Spinal cord (tissue), 10 donors: ENCODE measurements around the gene ALOX15B. TPM values are rescaled to one million over a fixed set of nuclear protein-coding genes. Genes with fewer than 3 reads are reported as not detected.

Experiments used
- DNase-seq, 6 donors: peaks; one replicate each; pipeline versions ENCODE4 v3.0.0 to v3.0.0-alpha.2; 2013 to 2015; ENCODE audit warnings: low spot score in 6 of 6, low read depth in 4 of 6
- H3K27ac ChIP-seq: one replicate; pipeline ENCODE4 v1.5.1; 2013; ENCODE audit warnings: low read depth, low read length, control low read depth
- H3K27me3 ChIP-seq: one replicate; pipeline ENCODE4 v1.6.1; 2013; ENCODE audit warnings: low read length; ENCODE audit not compliant: control insufficient read depth, insufficient read depth
- H3K36me3 ChIP-seq: one replicate; pipeline ENCODE4 v1.6.1; 2013; ENCODE audit warnings: low read length; ENCODE audit not compliant: control insufficient read depth, insufficient read depth
- H3K4me1 ChIP-seq: one replicate; pipeline ENCODE4 v1.6.1; 2013; ENCODE audit warnings: low read length; ENCODE audit not compliant: control insufficient read depth, insufficient read depth
- H3K4me3 ChIP-seq: one replicate; pipeline ENCODE4 v1.5.1; 2013; ENCODE audit warnings: low read depth, low read length, control low read depth
- H3K9me3 ChIP-seq: one replicate; pipeline ENCODE4 v1.6.1; 2013; ENCODE audit warnings: low read length; ENCODE audit not compliant: control insufficient read depth, insufficient read depth
- WGBS: methylation state at CpG from one replicate; pipeline ENCODE4 v1.1.5; 2013; ENCODE audit warnings: missing lambda C conversion rate; ENCODE audit not compliant: insufficient coverage; 5-methylcytosine and 5-hydroxymethylcytosine counted together
- polyA plus RNA-seq, 2 donors: library from polyadenylated mRNA; unstranded; fragments of 120-200 nt; gene quantifications; one replicate each; pipeline ENCODE4 v1.2.1, GENCODE V29; 2013; ENCODE audit not compliant: insufficient read length in 2 of 2
- total RNA-seq, 2 donors: library from RNA; depleted of rRNA in 1 of 2; stranded (reverse); fragments of 120-200 nt in 1 of 2; fragments of >200 nt in 1 of 2; gene quantifications; one replicate each; pipeline versions ENCODE4 v1.2.3 to v1.2.4, GENCODE V29; 2013 to 2014
- donor health status: healthy.

Gene ALOX15B
- total and polyA plus RNA-seq, 4 donors, result 0.06 to 0.26 (median 0.11) TPM

- H3K27ac ChIP-seq, result no peak overlapping the region
- no peak for DNase-seq
- 2% methylated on average over 92 of the region's 92 CpGs for WGBS
- peaks cover 13% of the 10 kb centered on the region for H3K4me1 ChIP-seq
- H3K27me3 ChIP-seq, result peaks cover 60% of the 10 kb centered on the region
- no peaks in the 10 kb centered on the region for H3K9me3 ChIP-seq
- H3K36me3 ChIP-seq, result no peaks in the 10 kb centered on the region
- no peak overlapping the region for H3K4me3 ChIP-seq
These were observed 35.9 kb upstream of the ALOX15B start for GRCh38 chr17:8002721-8003593.

- no peaks in the 10 kb centered on the region for H3K9me3 ChIP-seq
- no peaks in the 10 kb centered on the region for H3K36me3 ChIP-seq
- no peak for DNase-seq
- no peak overlapping the region for H3K27ac ChIP-seq
- H3K4me1 ChIP-seq, result peaks cover 13% of the 10 kb centered on the region
- peaks cover 57% of the 10 kb centered on the region for H3K27me3 ChIP-seq
- WGBS, result 25% methylated on average over 44 of the region's 44 CpGs
- no peak overlapping the region for H3K4me3 ChIP-seq
These were observed 35.2 kb upstream of the ALOX15B start for GRCh38 chr17:8003594-8004181.

GRCh38 chr17:8004899-8005298 is 34.0 kb upstream of the ALOX15B start:
- WGBS, result 99% methylated on average over 6 of the region's 6 CpGs
- no peak for DNase-seq
- Histone ChIP-seq H3K27ac (no peak overlapping the region), H3K4me1 (peaks cover 13% of the 10 kb centered on the region), H3K36me3 (no peaks in the 10 kb centered on the region), H3K9me3 (no peaks in the 10 kb centered on the region), H3K4me3 (no peak overlapping the region), H3K27me3 (peaks cover 55% of the 10 kb centered on the region)

DNA sequence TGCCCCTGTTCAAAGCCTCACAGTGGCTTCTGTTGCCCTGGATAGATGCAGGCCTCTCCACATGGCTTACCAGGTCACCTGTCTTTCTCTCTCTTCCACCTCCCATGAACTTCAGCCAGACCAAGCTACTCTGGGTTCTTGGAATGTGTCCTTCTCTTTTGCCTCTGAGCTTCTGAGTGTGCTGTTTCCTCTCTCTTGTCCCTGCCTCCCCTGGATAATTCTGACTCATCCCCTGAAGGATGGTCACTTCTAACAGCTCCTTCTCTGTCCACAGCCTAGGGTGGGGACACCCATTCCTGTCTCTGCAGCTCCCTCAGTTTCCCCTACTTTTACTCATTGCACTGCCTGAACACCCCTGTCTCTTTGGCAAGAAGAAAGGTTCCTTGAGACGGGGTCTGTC is 33.5 kb upstream of the ALOX15B start:
- Histone ChIP-seq H3K4me1 (peaks cover 13% of the 10 kb centered on the region), H3K4me3 (no peak overlapping the region), H3K27me3 (peaks cover 54% of the 10 kb centered on the region), H3K36me3 (no peaks in the 10 kb centered on the region), H3K9me3 (no peaks in the 10 kb centered on the region), H3K27ac (no peak overlapping the region)
- DNase-seq, result no peak
- WGBS, result 88% methylated on average over 1 of the region's 1 CpG

DNA sequence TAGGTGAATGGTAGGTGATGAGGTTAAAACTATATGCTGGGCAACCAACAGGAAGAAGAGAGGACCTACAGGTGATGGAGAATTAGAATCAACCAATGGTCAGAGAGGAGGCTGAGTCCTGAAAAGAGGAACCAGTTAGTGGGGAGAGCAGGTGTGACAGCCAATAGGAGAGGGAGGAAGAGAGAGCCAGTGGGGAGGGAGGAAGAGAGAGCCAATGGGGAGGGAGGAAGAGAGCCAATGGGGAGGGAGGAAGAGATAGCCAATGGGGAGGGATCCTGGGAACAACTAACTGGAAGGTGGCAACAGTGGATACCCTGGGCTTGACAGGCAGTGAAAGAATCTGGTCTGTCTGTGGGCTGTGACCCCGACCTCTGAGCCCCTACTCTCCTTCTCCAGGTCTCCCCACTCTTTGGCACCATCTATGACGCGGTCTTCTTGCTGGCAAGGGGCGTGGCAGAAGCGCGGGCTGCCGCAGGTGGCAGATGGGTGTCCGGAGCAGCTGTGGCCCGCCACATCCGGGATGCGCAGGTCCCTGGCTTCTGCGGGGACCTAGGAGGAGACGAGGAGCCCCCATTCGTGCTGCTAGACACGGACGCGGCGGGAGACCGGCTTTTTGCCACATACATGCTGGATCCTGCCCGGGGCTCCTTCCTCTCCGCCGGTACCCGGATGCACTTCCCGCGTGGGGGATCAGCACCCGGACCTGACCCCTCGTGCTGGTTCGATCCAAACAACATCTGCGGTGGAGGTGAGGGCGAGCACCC is 32.7 kb upstream of the ALOX15B start:
- Histone ChIP-seq H3K36me3 (no peaks in the 10 kb centered on the region), H3K27ac (no peak overlapping the region), H3K4me3 (no peak overlapping the region), H3K27me3 (peaks cover 46% of the 10 kb centered on the region), H3K4me1 (peaks cover 13% of the 10 kb centered on the region), H3K9me3 (no peaks in the 10 kb centered on the region)
- WGBS, result 89% methylated on average over 30 of the region's 30 CpGs
- no peak for DNase-seq

- no peaks in the 10 kb centered on the region for H3K36me3 ChIP-seq
- no peak overlapping the region for H3K4me3 ChIP-seq
- no peak overlapping the region for H3K27ac ChIP-seq
- no peak for DNase-seq
- whole genome bisulfite sequencing, result 67% methylated on average over 11 of the region's 14 CpGs
- no peaks in the 10 kb centered on the region for H3K9me3 ChIP-seq
- H3K4me1 ChIP-seq, result peaks cover 13% of the 10 kb centered on the region
- H3K27me3 ChIP-seq, result peaks cover 41% of the 10 kb centered on the region
These were observed 31.8 kb upstream of the ALOX15B start for GRCh38 chr17:8006836-8007680.

GRCh38 chr17:8007836-8008235 is 31.0 kb upstream of the ALOX15B start:
- H3K4me3 ChIP-seq, result no peak overlapping the region
- H3K9me3 ChIP-seq, result no peaks in the 10 kb centered on the region
- 96% methylated on average over 5 of the region's 5 CpGs for WGBS
- peaks cover 6% of the 10 kb centered on the region for H3K4me1 ChIP-seq
- no peak overlapping the region for H3K27ac ChIP-seq
- H3K36me3 ChIP-seq, result peaks cover under 1% of the 10 kb centered on the region
- H3K27me3 ChIP-seq, result peaks cover 33% of the 10 kb centered on the region
- DNase-seq, result no peak

DNA sequence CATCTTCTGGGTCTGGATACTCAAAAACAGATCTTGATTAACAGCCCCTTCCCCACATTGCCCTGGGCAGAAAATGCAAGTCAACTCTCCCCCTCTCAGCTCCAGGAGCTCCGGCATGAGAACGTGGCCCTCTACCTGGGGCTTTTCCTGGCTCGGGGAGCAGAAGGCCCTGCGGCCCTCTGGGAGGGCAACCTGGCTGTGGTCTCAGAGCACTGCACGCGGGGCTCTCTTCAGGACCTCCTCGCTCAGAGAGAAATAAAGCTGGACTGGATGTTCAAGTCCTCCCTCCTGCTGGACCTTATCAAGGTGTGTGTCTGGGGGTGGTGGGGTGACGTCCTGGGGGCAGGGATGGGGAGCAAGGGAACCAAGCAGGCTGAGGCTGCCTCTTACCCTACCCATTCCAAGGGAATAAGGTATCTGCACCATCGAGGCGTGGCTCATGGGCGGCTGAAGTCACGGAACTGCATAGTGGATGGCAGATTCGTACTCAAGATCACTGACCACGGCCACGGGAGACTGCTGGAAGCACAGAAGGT is 26.7 kb upstream of the ALOX15B start:
- DNase-seq, result no peak
- Histone ChIP-seq H3K27ac (no peak overlapping the region), H3K4me1 (peaks cover 31% of the 10 kb centered on the region), H3K9me3 (no peaks in the 10 kb centered on the region), H3K36me3 (peaks cover 2% of the 10 kb centered on the region), H3K27me3 (peaks cover 22% of the 10 kb centered on the region), H3K4me3 (no peak overlapping the region)
- 87% methylated on average over 14 of the region's 15 CpGs for WGBS
